T-cell (primary cell): ENCODE data around the gene PTGDR2. TPM values are rescaled to one million over a fixed set of nuclear protein-coding genes. Genes with fewer than 3 reads are reported as not detected.

Source experiments
- ATAC-seq, 4 experiments: fragments of 200-7000 bp in 3 of 4; fragments of 150-1000 bp in 1 of 4; cut with Tn5 transposase; replicated peaks in 1 of 4; 1 replicate in 3 of 4; 2 replicates in 1 of 4; pipeline ENCODE4 v1.10.0; 2021; ENCODE audit warnings: moderate library complexity in 3 of 4, mild to moderate bottlenecking in 2 of 4, moderate number of reproducible peaks in 1 of 4
- CTCF ChIA-PET, 2 donors: fragments of 300-600 bp; sonication (Branson Sonifier 250); formaldehyde crosslinking; loops; one replicate each; lab custom pipeline; 2022; ENCODE audit warnings: antibody characterized with exemption in 2 of 2; lab: Charles Lee
- POLR2A ChIA-PET, 2 donors: fragments of 300-600 bp; sonication (Branson Sonifier 250); formaldehyde crosslinking; loops; one replicate each; lab custom pipeline; 2022; ENCODE audit warnings: antibody characterized with exemption in 2 of 2; lab: Charles Lee
- DNase-seq, 35 experiments: peaks; one replicate each; pipeline versions ENCODE4 v3.0.0 to v3.0.0-alpha.2; 2013 to 2023
- H3K27ac ChIP-seq: one replicate; pipeline ENCODE4 v1.5.1; 2013; ENCODE audit warnings: low read length
- H3K27me3 ChIP-seq, 2 experiments: replicated peaks in 1 of 2; 1 replicate in 1 of 2; 2 replicates in 1 of 2; pipeline versions ENCODE4 v1.6.1 to v1.7.0; 2013; ENCODE audit warnings: low read length in 1 of 2, mixed read lengths in 1 of 2; ENCODE audit not compliant: control insufficient read depth in 2 of 2, insufficient read depth in 2 of 2; ENCODE audit errors: extremely low read depth in 1 of 2
- H3K36me3 ChIP-seq, 2 donors: 1 replicate in 1 of 2; 2 replicates in 1 of 2; pipeline versions ENCODE4 v1.6.1 to v1.7.0; 2013; ENCODE audit warnings: low read length in 1 of 2; ENCODE audit not compliant: control insufficient read depth in 2 of 2, insufficient read depth in 1 of 2; ENCODE audit errors: extremely low read depth in 1 of 2
- H3K4me1 ChIP-seq, 2 experiments: 1 replicate in 1 of 2; 2 replicates in 1 of 2; pipeline versions ENCODE4 v1.6.1 to v1.7.0; 2013; ENCODE audit warnings: low read length in 2 of 2, mixed read lengths in 1 of 2; ENCODE audit not compliant: insufficient read depth in 2 of 2, control insufficient read depth in 1 of 2; ENCODE audit errors: extremely low read depth in 1 of 2
- H3K4me3 ChIP-seq, 2 donors: 1 replicate in 1 of 2; 2 replicates in 1 of 2; pipeline versions ENCODE4 v1.5.1 to v1.7.0; 2013; ENCODE audit warnings: mild to moderate bottlenecking in 2 of 2, low read length in 1 of 2, moderate library complexity in 1 of 2; ENCODE audit not compliant: control insufficient read depth in 1 of 2; ENCODE audit errors: extremely low read depth in 1 of 2
- H3K9me3 ChIP-seq: 2 replicates; pipeline ENCODE4 v1.7.0; 2013
- H3K27ac Mint-ChIP-seq, 2 donors: one replicate each; pipeline ENCODE4 v1.8.0; 2020 to 2021; ENCODE audit warnings: mild to moderate bottlenecking in 2 of 2, mixed read lengths in 2 of 2
- H3K27me3 Mint-ChIP-seq, 2 donors: one replicate each; pipeline ENCODE4 v1.8.0; 2021 to 2022; ENCODE audit warnings: mixed read lengths in 2 of 2
- H3K36me3 Mint-ChIP-seq: one replicate; pipeline ENCODE4 v1.8.0; 2021; ENCODE audit warnings: mixed read lengths
- H3K4me1 Mint-ChIP-seq, 3 donors: one replicate each; pipeline ENCODE4 v1.8.0; 2020 to 2022; ENCODE audit warnings: mixed read lengths in 3 of 3, mild to moderate bottlenecking in 1 of 3
- H3K4me3 Mint-ChIP-seq, 3 donors: one replicate each; pipeline ENCODE4 v1.8.0; 2020 to 2022; ENCODE audit warnings: mild to moderate bottlenecking in 3 of 3, mixed read lengths in 3 of 3, moderate library complexity in 3 of 3
- H3K9me3 Mint-ChIP-seq, 3 donors: one replicate each; pipeline ENCODE4 v1.8.0; 2020 to 2022; ENCODE audit warnings: mixed read lengths in 3 of 3
- WGBS: methylation state at CpG from one replicate; pipeline ENCODE4 v1.1.5; 2013; ENCODE audit warnings: missing lambda C conversion rate; ENCODE audit not compliant: insufficient coverage; 5-methylcytosine and 5-hydroxymethylcytosine counted together
- total RNA-seq, 35 experiments: library from RNA in 6 of 35; stranded (reverse) in 6 of 35; fragments of 120-200 nt in 1 of 35; gene quantifications; one replicate each; pipeline versions ENCODE4 v1.2.1 to v1.2.4 and lab custom pipeline; 2013 to 2026

Gene PTGDR2
- total RNA-seq, 5 donors from 2014 or later (not counting 1 experiment from before 2014, with no cell fraction given), result 1.6 to 23.1 (median 2.7) TPM

DNA sequence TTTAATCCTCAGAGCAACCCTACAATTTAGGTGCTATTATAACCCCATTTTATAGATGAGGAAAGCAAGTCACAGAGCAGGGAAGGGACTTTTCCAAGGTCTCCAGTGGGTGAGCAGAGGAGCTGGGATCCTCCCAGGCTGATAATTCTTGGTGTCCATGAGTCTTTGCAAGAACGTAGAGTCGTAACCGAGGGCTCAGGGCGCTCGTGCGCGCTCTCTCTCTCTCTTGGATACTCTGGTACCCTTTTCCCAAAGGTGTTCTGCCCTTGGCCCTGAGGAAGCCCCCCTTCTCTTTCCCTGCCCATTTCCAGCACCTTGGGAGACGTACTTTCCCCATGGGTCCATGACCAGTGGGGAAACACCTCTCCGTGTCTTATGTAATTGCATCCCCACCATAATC is 6.4 kb upstream of the PTGDR2 start:
- Mint-ChIP-seq H3K27me3 (no peaks in the 10 kb centered on the region), H3K4me1 (peaks cover 17 to 18% (median 18%) of the 10 kb centered on the region in 3 donors), H3K9me3 (no peaks in the 10 kb centered on the region), H3K36me3 (no peaks in the 10 kb centered on the region), H3K4me3 (no peak overlapping the region), H3K27ac (no peak overlapping the region)
- 84% methylated on average over 8 of the region's 9 CpGs for WGBS
- ATAC-seq (no peak), DNase-seq (no peak)
- H3K27ac ChIP-seq, result no peak overlapping the region
- no peak overlapping the region for H3K4me3 ChIP-seq
- ChIA-PET CTCF (no interaction called here), POLR2A (no interaction called here)
- H3K36me3 ChIP-seq, result no peaks in the 10 kb centered on the region
- H3K27me3 ChIP-seq, result peaks cover 0 to 4% of the 10 kb centered on the region in 2 experiments
- no peaks in the 10 kb centered on the region for H3K9me3 ChIP-seq
- peaks cover 5 to 13% of the 10 kb centered on the region in 2 experiments for H3K4me1 ChIP-seq

DNA sequence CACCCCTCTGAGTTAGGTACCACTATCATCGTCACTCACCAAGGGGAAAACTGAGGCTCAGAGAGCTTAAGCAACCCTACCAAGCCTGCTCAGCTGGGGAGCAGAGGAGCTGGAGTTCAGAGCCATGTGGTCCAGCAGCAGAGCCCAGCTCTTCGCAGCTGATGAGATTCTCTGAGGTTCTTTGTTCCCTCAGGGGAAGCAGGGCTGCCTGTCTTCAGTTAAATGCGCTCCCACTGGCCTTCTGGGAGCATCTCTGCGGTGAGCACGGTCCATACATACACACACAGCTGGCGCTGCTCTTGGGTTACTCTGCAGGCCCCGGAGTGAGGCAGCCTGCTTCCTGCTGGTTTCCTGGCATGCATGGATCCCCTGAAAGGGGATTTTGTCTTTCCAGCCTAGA is 5.2 kb upstream of the PTGDR2 start:
- Histone ChIP-seq H3K9me3 (no peaks in the 10 kb centered on the region), H3K27me3 (no peaks in the 10 kb centered on the region), H3K4me3 (no peak overlapping the region), H3K4me1 (peaks cover 5 to 13% of the 10 kb centered on the region in 2 experiments), H3K27ac (no peak overlapping the region), H3K36me3 (no peaks in the 10 kb centered on the region)
- CTCF ChIA-PET, result no interaction called here
- POLR2A ChIA-PET, result no interaction called here
- Mint-ChIP-seq H3K36me3 (no peaks in the 10 kb centered on the region), H3K4me3 (no peak overlapping the region), H3K27ac (no peak overlapping the region), H3K27me3 (no peaks in the 10 kb centered on the region), H3K4me1 (peaks cover 17 to 18% (median 18%) of the 10 kb centered on the region in 3 donors), H3K9me3 (no peaks in the 10 kb centered on the region)
- WGBS, result 72% methylated on average over 6 of the region's 7 CpGs
- no peak for ATAC-seq
- no peak for DNase-seq

- H3K4me1 ChIP-seq, result peaks cover 6 to 13% of the 10 kb centered on the region in 2 experiments
- WGBS, result 75% methylated on average over 8 of the region's 15 CpGs
- DNase-seq (no peak), ATAC-seq (no peak)
- H3K4me3 ChIP-seq, result no peak overlapping the region
- Mint-ChIP-seq H3K4me3 (peak overlapping the region in 1 of 3 donors; percentile 36), H3K27ac (no peak overlapping the region), H3K36me3 (no peaks in the 10 kb centered on the region), H3K9me3 (no peaks in the 10 kb centered on the region), H3K4me1 (peaks cover 21 to 24% (median 23%) of the 10 kb centered on the region in 3 donors), H3K27me3 (no peaks in the 10 kb centered on the region)
- H3K27me3 ChIP-seq, result peaks cover 0 to 2% of the 10 kb centered on the region in 2 experiments
- no peak overlapping the region for H3K27ac ChIP-seq
- no peaks in the 10 kb centered on the region for H3K9me3 ChIP-seq
- POLR2A ChIA-PET, result interaction anchor here in 1 of 2 donors (0.7 kb wide), 1 partner anchor 290 kb away, joined by 10 read pairs; no protein-coding TSS in a partner anchor
- no peaks in the 10 kb centered on the region for H3K36me3 ChIP-seq
- CTCF ChIA-PET, result no interaction called here
These were observed 4.0 kb upstream of the PTGDR2 start for GRCh38 chr11:60859616-60860250.

- Mint-ChIP-seq H3K27ac (peak overlapping the region; percentile 56 to 80), H3K27me3 (no peaks in the 10 kb centered on the region), H3K4me1 (peaks cover 21 to 24% (median 23%) of the 10 kb centered on the region in 3 donors), H3K36me3 (peaks cover 3% of the 10 kb centered on the region), H3K9me3 (no peaks in the 10 kb centered on the region), H3K4me3 (peak overlapping the region in 1 of 3 donors; percentile 36)
- Histone ChIP-seq H3K4me3 (no peak overlapping the region), H3K27me3 (peaks cover 0 to 2% of the 10 kb centered on the region in 2 experiments), H3K4me1 (peaks cover 6 to 13% of the 10 kb centered on the region in 2 experiments), H3K27ac (no peak overlapping the region), H3K36me3 (no peaks in the 10 kb centered on the region), H3K9me3 (no peaks in the 10 kb centered on the region)
- WGBS, result 0% methylated on average over 2 of the region's 4 CpGs
- DNase-seq (no peak), ATAC-seq (peak; percentile 34 to 72 (median 54))
- ChIA-PET POLR2A (no interaction called here), CTCF (no interaction called here)
These were observed 3.1 kb upstream of the PTGDR2 start for GRCh38 chr11:60858731-60859464.

DNA sequence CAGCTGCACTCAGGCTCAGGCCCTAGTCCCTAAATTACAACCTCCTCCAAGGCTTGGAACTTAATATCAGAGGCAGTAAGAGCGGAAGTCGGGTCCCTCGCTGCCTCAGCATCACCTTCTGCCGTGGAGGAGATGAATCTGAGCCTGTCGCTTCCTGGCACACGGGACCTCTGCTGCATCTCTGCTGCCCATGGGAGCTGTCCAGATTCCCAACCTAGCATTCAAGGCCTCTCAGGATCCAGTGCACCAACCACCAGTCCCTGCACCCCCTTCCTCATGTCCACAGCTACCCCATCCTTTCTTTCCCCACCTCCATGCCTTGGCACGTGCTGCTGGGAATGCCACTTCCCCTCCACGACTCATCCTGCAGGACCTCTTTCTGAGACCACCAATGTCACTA is 2.5 kb upstream of the PTGDR2 start:
- no peak for DNase-seq
- Histone ChIP-seq H3K27me3 (peaks cover 0 to 2% of the 10 kb centered on the region in 2 experiments), H3K4me3 (no peak overlapping the region), H3K27ac (no peak overlapping the region), H3K36me3 (peaks cover 0 to 3% of the 10 kb centered on the region in 2 donors), H3K9me3 (no peaks in the 10 kb centered on the region), H3K4me1 (peaks cover 6 to 13% of the 10 kb centered on the region in 2 experiments)
- ChIA-PET CTCF (no interaction called here), POLR2A (no interaction called here)
- peaks cover 6% of the 10 kb centered on the region for H3K36me3 Mint-ChIP-seq
- H3K27me3 Mint-ChIP-seq, result no peaks in the 10 kb centered on the region
- H3K9me3 Mint-ChIP-seq, result no peaks in the 10 kb centered on the region
- H3K4me1 Mint-ChIP-seq, result peaks cover 21 to 24% (median 23%) of the 10 kb centered on the region in 3 donors
- peak overlapping the region; percentile 36 to 80 for H3K27ac Mint-ChIP-seq
- WGBS, result 91% methylated on average over 7 of the region's 8 CpGs
- peak overlapping the region in 1 of 3 donors; percentile 36 for H3K4me3 Mint-ChIP-seq
- no peak for ATAC-seq

- Histone ChIP-seq H3K4me1 (peaks cover 6 to 13% of the 10 kb centered on the region in 2 experiments), H3K4me3 (no peak overlapping the region), H3K9me3 (no peaks in the 10 kb centered on the region), H3K27me3 (peaks cover 0 to 2% of the 10 kb centered on the region in 2 experiments), H3K36me3 (peaks cover 0 to 4% of the 10 kb centered on the region in 2 donors), H3K27ac (no peak overlapping the region)
- ChIA-PET POLR2A (no interaction called here), CTCF (no interaction called here)
- Mint-ChIP-seq H3K36me3 (peaks cover 8% of the 10 kb centered on the region), H3K4me3 (no peak overlapping the region), H3K9me3 (no peaks in the 10 kb centered on the region), H3K27me3 (no peaks in the 10 kb centered on the region), H3K27ac (peak overlapping the region; percentile 36 to 65), H3K4me1 (peaks cover 21 to 24% (median 23%) of the 10 kb centered on the region in 3 donors)
- no peak for DNase-seq
- WGBS, result 63% methylated on average over 2 of the region's 5 CpGs
- no peak for ATAC-seq
These were observed 1.9 kb upstream of the PTGDR2 start for GRCh38 chr11:60857378-60858232.
